Measurements from ENCODE around the gene GPATCH1. TPM values are rescaled to one million over a fixed set of nuclear protein-coding genes. Genes with fewer than 3 reads are reported as not detected.
"Not testable (repeated sequence)": the region's sequence is repeated elsewhere in the genome, so short reads cannot be mapped to it uniquely, and the experiment has no call there.

The GPATCH1 gene, protein sequence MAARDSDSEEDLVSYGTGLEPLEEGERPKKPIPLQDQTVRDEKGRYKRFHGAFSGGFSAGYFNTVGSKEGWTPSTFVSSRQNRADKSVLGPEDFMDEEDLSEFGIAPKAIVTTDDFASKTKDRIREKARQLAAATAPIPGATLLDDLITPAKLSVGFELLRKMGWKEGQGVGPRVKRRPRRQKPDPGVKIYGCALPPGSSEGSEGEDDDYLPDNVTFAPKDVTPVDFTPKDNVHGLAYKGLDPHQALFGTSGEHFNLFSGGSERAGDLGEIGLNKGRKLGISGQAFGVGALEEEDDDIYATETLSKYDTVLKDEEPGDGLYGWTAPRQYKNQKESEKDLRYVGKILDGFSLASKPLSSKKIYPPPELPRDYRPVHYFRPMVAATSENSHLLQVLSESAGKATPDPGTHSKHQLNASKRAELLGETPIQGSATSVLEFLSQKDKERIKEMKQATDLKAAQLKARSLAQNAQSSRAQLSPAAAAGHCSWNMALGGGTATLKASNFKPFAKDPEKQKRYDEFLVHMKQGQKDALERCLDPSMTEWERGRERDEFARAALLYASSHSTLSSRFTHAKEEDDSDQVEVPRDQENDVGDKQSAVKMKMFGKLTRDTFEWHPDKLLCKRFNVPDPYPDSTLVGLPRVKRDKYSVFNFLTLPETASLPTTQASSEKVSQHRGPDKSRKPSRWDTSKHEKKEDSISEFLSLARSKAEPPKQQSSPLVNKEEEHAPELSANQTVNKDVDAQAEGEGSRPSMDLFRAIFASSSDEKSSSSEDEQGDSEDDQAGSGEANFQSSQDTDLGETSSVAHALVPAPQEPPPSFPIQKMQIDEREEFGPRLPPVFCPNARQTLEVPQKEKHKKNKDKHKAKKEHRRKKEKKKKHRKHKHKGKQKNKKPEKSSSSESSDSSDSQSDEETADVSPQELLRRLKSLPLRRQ
- 5.3 and 5.8 TPM in 2 replicates for total RNA-seq (2014; rRNA removed; shearing (Covaris generic))

DNA sequence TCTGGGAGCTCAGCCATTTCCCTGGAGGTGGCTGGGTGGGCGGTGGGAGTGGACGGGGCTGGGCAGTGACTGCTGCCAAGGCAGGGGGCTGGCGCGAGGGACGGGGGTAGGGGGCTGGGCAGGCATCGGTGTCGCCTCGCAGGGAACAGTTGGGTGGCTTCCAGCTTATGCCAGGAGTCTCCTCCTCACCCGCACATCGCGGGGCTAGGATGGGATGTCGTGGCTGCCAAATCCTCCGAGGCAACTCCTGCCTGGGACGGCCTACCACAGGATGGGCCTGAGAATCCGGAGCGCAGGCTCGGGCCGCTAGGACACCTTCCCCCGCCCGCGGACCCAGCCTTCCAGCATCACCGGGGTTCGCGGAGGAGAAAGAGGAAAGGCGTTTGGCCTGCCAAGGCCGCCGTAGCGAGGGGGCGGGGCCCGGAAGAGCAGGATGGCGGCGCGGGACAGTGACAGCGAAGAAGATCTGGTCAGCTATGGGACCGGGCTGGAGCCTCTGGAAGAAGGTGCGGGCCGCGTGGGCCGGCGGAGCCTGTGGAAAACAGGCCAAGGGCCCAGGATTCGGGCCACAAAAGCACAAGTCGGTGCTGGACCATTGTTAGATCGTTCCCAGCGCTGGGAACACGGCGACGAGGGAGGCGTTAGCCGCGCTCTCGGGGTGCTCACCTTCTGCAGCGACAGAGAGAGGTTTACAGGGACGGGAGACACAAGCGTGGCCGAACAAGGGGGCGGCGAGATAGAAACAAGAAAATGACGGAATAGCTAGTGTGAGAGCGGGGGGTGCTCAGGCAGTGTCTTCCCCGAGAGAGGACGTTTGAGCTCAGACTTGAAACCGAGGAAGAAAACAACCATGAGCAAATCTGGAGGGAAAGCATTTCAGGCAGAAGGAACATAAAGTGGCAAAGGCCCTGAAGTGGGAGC, at the start of gene GPATCH1:
GPATCH1 (plus strand) TSS at position 421 of the 921 bp plus-strand sequence; CDS start at position 434, 13 bp downstream.
- DNase-seq (ENCODE audit: low read depth), result peak; percentile 86

- no peak for DNase-seq (ENCODE audit: low read depth)
Observed at GRCh38 chr19:33032218-33032781, 48.7 kb upstream of the GPATCH1 start.

DNA sequence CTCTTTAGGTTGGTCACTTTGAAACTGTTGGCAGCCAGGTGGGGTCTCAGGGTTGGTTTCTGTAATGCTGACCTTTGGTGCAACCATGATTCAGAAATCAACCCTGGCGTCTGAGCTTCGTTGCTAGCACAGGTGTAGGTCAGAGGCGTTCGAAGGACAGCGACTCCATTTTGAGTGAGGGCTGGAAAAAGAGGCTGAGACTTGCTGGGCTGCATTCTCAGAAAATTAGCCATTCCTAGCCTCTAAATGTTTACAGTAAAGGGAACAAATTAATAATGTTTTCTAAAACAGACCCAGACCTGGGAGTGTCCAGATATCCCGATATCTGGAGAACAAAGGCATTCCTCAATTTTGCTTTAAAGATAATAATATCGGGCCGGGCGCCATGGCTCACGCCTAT, 45.5 kb upstream of the GPATCH1 start:
- DNase-seq (ENCODE audit: low read depth), result no peak

GRCh38 chr19:33036370-33037167, 44.4 kb upstream of the GPATCH1 start:
- DNase-seq (ENCODE audit: low read depth), result not testable (repeated sequence)

- not testable (repeated sequence) for DNase-seq (ENCODE audit: low read depth)
Observed at GRCh38 chr19:33037168-33038025, 43.6 kb upstream of the GPATCH1 start.

GRCh38 chr19:33039108-33039599, 41.8 kb upstream of the GPATCH1 start:
- DNase-seq (ENCODE audit: low read depth), result no peak

GRCh38 chr19:33039815-33040214, 41.2 kb upstream of the GPATCH1 start:
- no peak for DNase-seq (ENCODE audit: low read depth)

- peak; percentile 81 for DNase-seq (ENCODE audit: low read depth)
Observed at GRCh38 chr19:33040994-33041827, 39.8 kb upstream of the GPATCH1 start.

- DNase-seq (ENCODE audit: low read depth), result not testable (repeated sequence)
Observed at GRCh38 chr19:33041828-33042160, 39.2 kb upstream of the GPATCH1 start.

DNA sequence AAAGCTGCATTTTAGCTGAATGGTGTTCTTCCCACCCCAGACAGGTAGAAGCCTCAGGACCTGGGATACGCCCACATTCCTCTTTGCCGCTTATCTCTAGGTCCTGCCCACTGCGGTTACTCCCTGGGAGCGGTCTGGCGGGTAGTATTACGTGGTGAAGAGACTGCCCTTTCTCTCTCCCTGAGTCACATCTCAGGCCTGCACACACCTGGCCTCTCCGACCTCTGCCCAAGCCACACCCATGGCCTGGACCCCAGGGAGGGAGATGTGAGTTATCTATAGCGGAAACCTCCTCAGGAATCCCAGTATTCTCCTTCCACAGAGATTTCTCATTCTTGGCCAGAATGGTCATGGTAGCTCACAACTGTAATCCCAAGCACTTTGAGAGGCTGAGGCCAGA, 33.6 kb upstream of the GPATCH1 start:
- no peak for DNase-seq (ENCODE audit: low read depth)

DNA sequence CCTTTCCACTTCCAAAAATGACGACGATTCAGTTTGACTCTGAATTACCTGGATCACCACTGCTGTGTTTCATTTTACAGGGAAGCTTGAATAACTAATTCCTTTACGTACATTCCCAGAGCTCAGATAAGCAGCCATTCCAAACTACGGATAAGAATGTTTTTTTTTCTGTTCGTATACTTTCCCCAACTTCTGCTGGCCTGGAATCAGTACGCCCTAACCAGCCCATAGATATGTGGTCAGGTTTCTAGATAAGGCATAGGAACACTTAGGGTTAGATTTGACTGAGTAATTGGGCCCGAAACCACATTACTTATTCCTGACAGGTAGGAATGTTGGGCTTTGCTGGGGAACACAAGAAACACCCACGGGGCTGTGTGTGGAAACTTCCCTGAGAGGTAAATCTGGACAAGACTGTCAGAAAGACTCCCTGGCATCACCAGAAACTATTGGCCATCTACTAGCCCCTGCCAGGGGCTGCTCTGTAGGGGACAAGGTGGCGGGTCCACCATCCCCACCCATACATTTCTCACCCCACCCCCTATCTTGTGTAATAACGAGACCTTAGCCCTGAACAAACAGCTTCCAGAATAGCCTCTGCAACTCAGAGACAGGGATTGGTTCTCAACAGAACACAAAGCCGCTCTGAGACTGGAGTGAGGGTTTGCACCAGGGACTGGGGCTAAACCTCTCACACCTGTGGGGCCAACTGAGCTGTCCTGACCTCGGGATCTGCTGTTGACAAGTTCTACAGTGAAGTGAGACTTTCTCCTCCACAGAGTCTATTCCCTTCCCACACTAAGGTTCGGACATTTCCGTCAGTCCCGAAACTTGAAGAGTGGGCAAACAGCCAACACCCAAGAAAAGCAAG, 31.9 kb upstream of the GPATCH1 start:
- DNase-seq (ENCODE audit: low read depth), result no peak

GRCh38 chr19:33050110-33050509, 30.9 kb upstream of the GPATCH1 start:
- DNase-seq (ENCODE audit: low read depth), result no peak

GRCh38 chr19:33052352-33052972, 28.5 kb upstream of the GPATCH1 start:
- no peak for DNase-seq (ENCODE audit: low read depth)

DNA sequence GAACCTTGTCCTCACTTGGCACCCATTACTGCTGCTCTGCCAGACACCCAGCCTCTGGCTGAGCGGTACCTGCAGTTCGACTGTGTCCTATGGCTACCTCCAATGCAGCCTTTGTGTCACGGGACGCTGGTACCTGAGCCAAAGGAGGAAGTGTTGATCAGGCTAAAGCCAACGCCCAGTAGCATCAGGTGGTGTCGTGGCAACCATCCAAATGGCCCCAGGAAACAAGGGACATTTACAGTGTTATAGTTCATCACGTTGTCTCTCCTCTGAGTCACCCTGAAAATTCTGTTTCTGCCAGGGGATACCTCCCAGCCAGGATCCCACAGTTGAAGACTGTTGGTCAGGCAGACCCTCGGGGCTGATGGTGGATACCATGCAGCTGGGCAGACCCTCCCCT, 26.4 kb upstream of the GPATCH1 start:
- DNase-seq (ENCODE audit: low read depth), result no peak

DNA sequence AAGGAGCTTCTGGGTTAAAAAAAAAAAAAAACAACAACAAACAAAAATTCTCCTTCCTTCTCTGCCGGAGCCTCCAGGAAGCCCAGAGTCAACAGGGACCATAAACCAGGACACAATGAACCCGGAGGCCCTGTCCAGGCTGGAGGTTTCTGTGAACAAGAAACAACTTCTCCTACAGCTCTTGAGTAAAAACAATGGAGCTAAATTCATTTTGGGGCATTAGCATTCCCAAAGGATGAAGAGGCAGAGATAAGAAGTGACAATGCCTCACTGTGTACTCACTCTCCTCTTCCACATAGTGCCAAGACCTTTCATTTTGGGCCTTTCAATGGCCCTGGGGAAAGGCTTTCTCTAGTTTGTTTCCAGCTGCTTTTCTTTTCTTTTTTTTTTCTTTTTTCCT, 25.3 kb upstream of the GPATCH1 start:
- peak; percentile 47 for DNase-seq (ENCODE audit: low read depth)

GRCh38 chr19:33060586-33060985, 20.4 kb upstream of the GPATCH1 start:
- no peak for DNase-seq (ENCODE audit: low read depth)

DNA sequence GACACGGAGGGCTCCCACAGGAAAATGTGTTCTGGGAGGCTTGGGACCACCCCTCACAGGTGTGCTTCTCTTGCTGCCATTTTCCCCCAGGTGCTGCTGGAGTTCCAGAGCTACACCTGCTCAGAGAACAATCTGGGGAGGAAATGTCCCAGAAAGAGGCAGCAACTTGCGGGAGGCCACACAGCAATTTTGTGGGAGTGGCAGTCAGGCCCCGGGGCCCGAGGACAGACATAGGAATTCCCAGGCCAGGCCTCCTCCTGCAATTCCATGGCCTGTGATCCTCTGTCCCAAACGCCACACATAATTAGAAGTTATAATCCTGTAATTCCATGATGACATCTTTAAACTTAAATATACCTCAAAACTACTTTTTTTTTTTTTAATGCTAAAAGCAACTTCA, 18.1 kb upstream of the GPATCH1 start:
- no peak for DNase-seq (ENCODE audit: low read depth)
